Measurements from ENCODE around the gene IFNA21. TPM values are rescaled to one million over a fixed set of nuclear protein-coding genes. Genes with fewer than 3 reads are reported as not detected.
"Not testable (repeated sequence)": the region's sequence is repeated elsewhere in the genome, so short reads cannot be mapped to it uniquely, and the experiment has no call there.

The IFNA21 gene
- not detected for total RNA-seq
- 0.06 TPM for polyA plus RNA-seq (2013, experiment 1 of 2)
- polyA plus RNA-seq (2013, experiment 2 of 2) = 0.15 TPM
- 0 reads per million in 172 experiments for total RNA-seq

DNA sequence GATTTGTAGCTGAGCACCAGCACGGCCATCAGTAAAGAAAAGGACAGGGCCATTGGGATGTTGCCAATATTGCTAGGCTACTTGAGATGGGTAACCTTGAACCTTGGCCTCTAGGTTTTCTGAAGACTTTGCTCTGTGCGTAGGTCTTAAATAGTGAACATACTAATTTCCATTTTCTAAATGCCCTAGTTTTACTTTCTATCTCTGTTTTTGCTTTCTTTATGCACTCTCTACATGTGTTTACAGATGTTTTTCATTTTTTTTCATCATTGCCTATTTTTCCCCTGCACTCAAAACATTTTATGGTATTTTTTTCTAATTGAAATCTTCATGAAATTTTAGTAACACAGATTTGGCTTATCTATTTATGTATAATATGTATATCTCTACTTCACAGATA, at the start of gene IFNA21:
Gene IFNA21 (minus strand): TSS at position 101 of the 400 bp plus-strand sequence. CDS start 48 bp downstream, at position 53.
- H3K4me3 ChIP-seq (ENCODE audit: low read length); H3K9me3 Mint-ChIP-seq; H3K27me3 ChIP-seq (ENCODE audit: control insufficient read depth in 1 of 2, insufficient read depth in 2 of 2, low read length in 2 of 2); H3K9me3 ChIP-seq (ENCODE audit: control insufficient read depth in 1 of 2, insufficient read depth in 1 of 2, low read length in 2 of 2); H3K36me3 Mint-ChIP-seq (ENCODE audit: low read depth); DNase-seq; H3K4me3 Mint-ChIP-seq; POLR2A ChIA-PET; H3K4me1 ChIP-seq (ENCODE audit: insufficient read depth, low read length); H3K36me3 ChIP-seq (ENCODE audit: insufficient read depth, low read length); ATAC-seq (ENCODE audit: poor library complexity); H3K27me3 Mint-ChIP-seq; H3K27ac ChIP-seq (ENCODE audit: low read depth in 1 of 2, low read length in 2 of 2); H3K27ac Mint-ChIP-seq: not testable (repeated sequence)
- peaks cover 19% of the 10 kb centered on the region for H3K4me1 Mint-ChIP-seq (ENCODE audit: low read depth)
- CTCF ChIA-PET = interaction anchor here (0.6 kb wide), 1 partner anchor 29 kb away, joined by 3 read pairs; no protein-coding TSS in a partner anchor
- intact Hi-C loops (cut with DNase I, micrococcal nuclease) = loop anchor here in 1 of 2 experiments (2.0 kb wide), 1 partner anchor 74 kb away; the partner anchor contains the start of gene IFNA14

GRCh38 chr9:21213411-21214326, 47.2 kb upstream of the IFNA21 start:
- H3K36me3 ChIP-seq (ENCODE audit: insufficient read depth, low read length); H3K27ac ChIP-seq (ENCODE audit: low read depth in 1 of 2, low read length in 2 of 2); H3K4me3 ChIP-seq (ENCODE audit: low read length); H3K4me1 Mint-ChIP-seq (ENCODE audit: low read depth); H3K27me3 ChIP-seq (ENCODE audit: control insufficient read depth in 1 of 2, insufficient read depth in 2 of 2, low read length in 2 of 2); intact Hi-C loops (cut with DNase I, micrococcal nuclease); ATAC-seq (ENCODE audit: poor library complexity); H3K9me3 Mint-ChIP-seq; H3K36me3 Mint-ChIP-seq (ENCODE audit: low read depth); POLR2A ChIA-PET; H3K9me3 ChIP-seq (ENCODE audit: control insufficient read depth in 1 of 2, insufficient read depth in 1 of 2, low read length in 2 of 2); H3K27me3 Mint-ChIP-seq; H3K27ac Mint-ChIP-seq; H3K4me3 Mint-ChIP-seq; H3K4me1 ChIP-seq (ENCODE audit: insufficient read depth, low read length): not testable (repeated sequence)
- TF ChIP-seq CTCF (IDR thresholded peaks at IDR 0.05) = peak; percentile 25
- CTCF ChIA-PET = interaction anchor here (1.8 kb wide), 1 partner anchor 18 kb away, joined by 4 read pairs; no protein-coding TSS in a partner anchor
- peak in 3 of 14 experiments; percentile 16 to 35 (median 21) for DNase-seq

DNA sequence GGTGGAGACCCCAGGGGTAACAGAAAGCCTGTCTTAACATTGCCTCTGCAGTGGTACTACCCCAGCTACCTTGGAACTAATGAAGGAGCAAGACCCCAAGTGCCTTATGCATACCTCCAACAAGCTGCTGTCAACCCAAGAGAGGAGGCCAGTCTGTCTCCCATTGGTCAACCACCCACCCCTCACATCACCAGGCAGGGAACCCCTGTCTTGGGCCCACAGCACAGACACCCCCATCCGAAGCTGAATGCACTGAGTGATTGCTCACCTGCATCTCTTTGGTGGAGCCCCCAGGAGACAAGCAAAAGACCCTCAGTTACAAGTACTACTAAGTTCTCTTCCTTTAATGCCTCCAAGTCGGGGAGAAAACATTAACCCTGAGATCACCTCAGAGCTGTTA, 45.7 kb upstream of the IFNA21 start:
- H3K4me3 Mint-ChIP-seq; H3K4me1 ChIP-seq (ENCODE audit: insufficient read depth, low read length); H3K36me3 ChIP-seq (ENCODE audit: insufficient read depth, low read length); DNase-seq; CTCF ChIA-PET; H3K9me3 ChIP-seq (ENCODE audit: control insufficient read depth in 1 of 2, insufficient read depth in 1 of 2, low read length in 2 of 2); H3K4me1 Mint-ChIP-seq (ENCODE audit: low read depth); H3K9me3 Mint-ChIP-seq; intact Hi-C loops (cut with DNase I, micrococcal nuclease); H3K36me3 Mint-ChIP-seq (ENCODE audit: low read depth); H3K4me3 ChIP-seq (ENCODE audit: low read length); H3K27ac ChIP-seq (ENCODE audit: low read depth in 1 of 2, low read length in 2 of 2); ATAC-seq (ENCODE audit: poor library complexity); H3K27me3 ChIP-seq (ENCODE audit: control insufficient read depth in 1 of 2, insufficient read depth in 2 of 2, low read length in 2 of 2); H3K27ac Mint-ChIP-seq; POLR2A ChIA-PET; H3K27me3 Mint-ChIP-seq: not testable (repeated sequence)

DNA sequence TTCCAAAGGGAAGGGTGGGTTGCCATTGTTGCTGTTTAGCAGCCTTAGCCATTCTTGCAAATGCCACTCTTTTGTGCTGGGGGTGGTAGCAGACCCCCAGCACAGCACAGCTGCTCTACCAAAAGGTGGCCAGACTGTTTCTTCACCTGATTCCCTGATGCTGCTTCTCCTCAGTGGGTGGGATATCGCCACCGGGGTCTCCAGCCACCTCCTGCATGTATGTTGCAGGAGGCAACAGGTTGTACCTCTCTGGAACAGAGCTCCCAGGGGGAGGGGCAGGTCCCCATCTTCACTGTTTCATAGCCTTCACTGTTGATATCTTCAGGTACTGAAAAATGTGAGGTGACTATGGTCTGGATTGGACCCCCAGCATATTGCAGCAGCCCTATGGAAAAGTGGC, 44.3 kb upstream of the IFNA21 start:
- H3K36me3 Mint-ChIP-seq (ENCODE audit: low read depth); H3K27ac Mint-ChIP-seq; H3K4me1 Mint-ChIP-seq (ENCODE audit: low read depth); H3K27me3 Mint-ChIP-seq; ATAC-seq (ENCODE audit: poor library complexity); intact Hi-C loops (cut with DNase I, micrococcal nuclease); H3K4me3 Mint-ChIP-seq; H3K4me1 ChIP-seq (ENCODE audit: insufficient read depth, low read length); H3K4me3 ChIP-seq (ENCODE audit: low read length); H3K27me3 ChIP-seq (ENCODE audit: control insufficient read depth in 1 of 2, insufficient read depth in 2 of 2, low read length in 2 of 2); POLR2A ChIA-PET; H3K9me3 Mint-ChIP-seq; H3K27ac ChIP-seq (ENCODE audit: low read depth in 1 of 2, low read length in 2 of 2); H3K36me3 ChIP-seq (ENCODE audit: insufficient read depth, low read length); CTCF ChIA-PET; DNase-seq; H3K9me3 ChIP-seq (ENCODE audit: control insufficient read depth in 1 of 2, insufficient read depth in 1 of 2, low read length in 2 of 2): not testable (repeated sequence)

Measured in CD4-positive, alpha-beta T cell (primary cell).